Measurements from ENCODE around the gene NFIC. TPM values are rescaled to one million over a fixed set of nuclear protein-coding genes. Genes with fewer than 3 reads are reported as not detected.
A peak's percentile ranks its signal among the peaks of the same experiment; 100 is the strongest.

The NFIC gene
- polyA plus RNA-seq, 1 of the 3 experiments (the other 2 are of a cell fraction): 7.2 TPM

DNA sequence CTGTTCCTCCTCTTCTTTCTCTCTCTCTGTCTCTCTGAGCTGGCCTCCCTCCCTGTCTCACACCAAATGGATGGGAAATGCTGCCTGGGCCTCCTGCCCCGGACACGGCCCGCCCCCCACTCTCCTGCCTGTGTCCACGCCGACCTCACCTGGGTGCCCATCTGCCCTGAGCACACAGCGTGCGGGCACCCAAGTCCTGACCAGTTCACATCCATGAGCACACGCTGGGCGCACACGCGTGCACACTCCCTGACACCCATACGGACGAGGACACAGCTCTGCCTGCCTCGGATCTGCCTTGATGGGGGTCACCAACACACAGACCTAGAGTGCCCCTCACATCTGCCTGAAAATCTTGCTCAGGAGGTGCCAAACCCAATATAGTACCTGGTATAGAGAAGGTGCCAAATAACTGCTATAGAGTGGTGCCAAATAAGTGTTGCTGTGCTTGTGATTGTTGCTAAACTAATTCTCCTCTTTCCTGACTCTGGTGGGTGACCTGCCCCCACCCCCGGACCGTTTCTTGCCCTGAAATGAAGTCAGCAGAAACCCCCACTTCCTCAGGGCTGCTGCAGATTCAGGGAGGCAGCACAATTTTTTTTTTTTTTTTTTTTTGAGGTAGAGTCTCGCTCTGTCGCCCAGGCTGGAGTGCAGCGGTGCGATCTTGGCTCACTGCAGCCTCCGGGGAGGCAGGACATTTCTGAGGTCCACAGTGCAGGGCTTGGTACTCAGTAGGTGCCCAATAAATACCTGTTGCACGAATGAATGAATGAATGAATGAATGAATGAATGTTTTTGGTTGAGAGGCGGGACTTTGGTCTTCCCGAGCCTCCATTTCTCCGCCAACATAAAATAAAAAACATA is 4.6 kb downstream of the NFIC start:
- WGBS (ENCODE audit: low lambda C conversion rate): 92% methylated on average over 24 of the region's 25 CpGs
- Histone ChIP-seq H3K9me3 (no peaks in the 10 kb centered on the region), H2AFZ (ENCODE audit: low read depth) (no peak overlapping the region), H3K36me3 (replicated peaks in 1 of 2; ENCODE audit: control insufficient read depth in 1 of 2, insufficient read depth in 2 of 2, low read length in 1 of 2) (no peaks in the 10 kb centered on the region), H3F3A (replicated peaks; ENCODE audit: insufficient read depth) (peaks cover 8% of the 10 kb centered on the region), H3K4me1 (ENCODE audit: control insufficient read depth in 1 of 2, insufficient read depth in 2 of 2, low read depth in 1 of 2, low read length in 1 of 2) (peaks cover 16 to 40% of the 10 kb centered on the region in 2 experiments; a peak in 3 of 4 replicates), H3K27ac (ENCODE audit: low read depth in 2 of 2, low read length in 1 of 2) (peak overlapping the region in 1 of 2 experiments; percentile 0; a peak in 1 of 4 replicates), H3K27me3 (ENCODE audit: insufficient read depth) (no peaks in the 10 kb centered on the region), H3K9ac (no peak overlapping the region), H3K9me2 (no peaks in the 10 kb centered on the region), H4K20me1 (ENCODE audit: insufficient read depth) (peaks cover 84% of the 10 kb centered on the region), H3K4me2 (no peak overlapping the region), H3K79me2 (ENCODE audit: insufficient read depth) (peaks cover 94% of the 10 kb centered on the region), H3K4me3 (ENCODE audit: low read depth in 2 of 2, low read length in 1 of 2) (no peak overlapping the region)
- ChIA-PET CTCF (interaction anchor here (1.0 kb wide), 1 partner anchor 9 kb away, joined by 3 read pairs; no protein-coding TSS in a partner anchor), POLR2A (interaction anchor here (1.5 kb wide), 1 partner anchor 12 kb away, joined by 4 read pairs; no protein-coding TSS in a partner anchor)
- TF ChIP-seq SIN3A (IDR thresholded peaks at IDR 0.05; ENCODE audit: borderline replicate concordance, low read depth, low read length) (no peak), MXI1 (IDR thresholded peaks at IDR 0.05; ENCODE audit: low read depth, low read length) (no peak), EZH2phosphoT487 (IDR thresholded peaks at IDR 0.05; ENCODE audit: borderline replicate concordance, low read depth) (no peak)
- TF ChIP-seq, protein P1, sequence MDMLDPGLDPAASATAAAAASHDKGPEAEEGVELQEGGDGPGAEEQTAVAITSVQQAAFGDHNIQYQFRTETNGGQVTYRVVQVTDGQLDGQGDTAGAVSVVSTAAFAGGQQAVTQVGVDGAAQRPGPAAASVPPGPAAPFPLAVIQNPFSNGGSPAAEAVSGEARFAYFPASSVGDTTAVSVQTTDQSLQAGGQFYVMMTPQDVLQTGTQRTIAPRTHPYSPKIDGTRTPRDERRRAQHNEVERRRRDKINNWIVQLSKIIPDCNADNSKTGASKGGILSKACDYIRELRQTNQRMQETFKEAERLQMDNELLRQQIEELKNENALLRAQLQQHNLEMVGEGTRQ (IDR thresholded peaks at IDR 0.05; ENCODE audit: borderline replicate concordance, low read depth, low read length): no peak
- DNase-seq: no peak

DNA sequence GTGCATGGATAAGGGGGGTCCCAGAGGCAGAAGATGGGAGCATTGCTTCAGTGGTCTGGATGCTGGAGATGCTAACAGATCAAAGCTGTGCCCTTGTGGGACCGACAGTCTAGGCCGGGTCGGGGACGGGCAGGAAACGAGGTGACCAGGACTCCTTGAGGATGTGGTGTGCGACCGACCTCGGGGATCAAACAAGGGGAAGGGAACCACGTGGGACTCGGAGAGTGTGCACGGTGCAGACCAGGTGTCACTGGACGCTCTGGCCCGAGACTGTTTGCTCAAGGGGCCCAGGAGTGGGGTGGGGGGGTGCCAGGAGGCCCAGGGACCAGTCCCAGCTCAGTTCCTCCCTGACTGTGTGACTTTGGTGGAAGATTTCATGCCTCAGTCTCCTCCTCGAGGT is 6.0 kb downstream of the NFIC start:
- peaks cover 15% of the 10 kb centered on the region for H3F3A ChIP-seq (replicated peaks; ENCODE audit: insufficient read depth)
- H4K20me1 ChIP-seq (ENCODE audit: insufficient read depth): peaks cover 92% of the 10 kb centered on the region
- TF ChIP-seq FOXM1 (IDR thresholded peaks at IDR 0.05; ENCODE audit: low read depth) (no peak), YY1 (IDR thresholded peaks at IDR 0.05; ENCODE audit: low read depth) (no peak), MXI1 (IDR thresholded peaks at IDR 0.05; ENCODE audit: low read depth, low read length) (no peak), ELF1 (IDR thresholded peaks at IDR 0.05) (no peak), NFIC (IDR thresholded peaks at IDR 0.05; ENCODE audit: borderline replicate concordance) (no peak), EP300 (IDR thresholded peaks at IDR 0.05; ENCODE audit: borderline replicate concordance in 1 of 2, low read depth in 1 of 2, low read length in 1 of 2) (no peak), FOSL2 (IDR thresholded peaks at IDR 0.05; ENCODE audit: borderline replicate concordance, low read depth) (no peak), POLR2AphosphoS5 (IDR thresholded peaks at IDR 0.05; ENCODE audit: low read depth, low read length) (no peak), SMC3 (IDR thresholded peaks at IDR 0.05; ENCODE audit: low read depth, low read length) (no peak)
- TF ChIP-seq, protein P2, sequence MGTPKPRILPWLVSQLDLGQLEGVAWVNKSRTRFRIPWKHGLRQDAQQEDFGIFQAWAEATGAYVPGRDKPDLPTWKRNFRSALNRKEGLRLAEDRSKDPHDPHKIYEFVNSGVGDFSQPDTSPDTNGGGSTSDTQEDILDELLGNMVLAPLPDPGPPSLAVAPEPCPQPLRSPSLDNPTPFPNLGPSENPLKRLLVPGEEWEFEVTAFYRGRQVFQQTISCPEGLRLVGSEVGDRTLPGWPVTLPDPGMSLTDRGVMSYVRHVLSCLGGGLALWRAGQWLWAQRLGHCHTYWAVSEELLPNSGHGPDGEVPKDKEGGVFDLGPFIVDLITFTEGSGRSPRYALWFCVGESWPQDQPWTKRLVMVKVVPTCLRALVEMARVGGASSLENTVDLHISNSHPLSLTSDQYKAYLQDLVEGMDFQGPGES (IDR thresholded peaks at IDR 0.05; ENCODE audit: low read depth, low read length): no peak
- no peak overlapping the region for H3K4me3 ChIP-seq (ENCODE audit: low read depth in 2 of 2, low read length in 1 of 2)
- peaks cover 16 to 41% of the 10 kb centered on the region in 2 experiments; a peak in 3 of 4 replicates for H3K4me1 ChIP-seq (ENCODE audit: control insufficient read depth in 1 of 2, insufficient read depth in 2 of 2, low read depth in 1 of 2, low read length in 1 of 2)
- H3K27ac ChIP-seq (ENCODE audit: low read depth in 2 of 2, low read length in 1 of 2): peak overlapping the region in 1 of 2 experiments; percentile 4; a peak in 1 of 4 replicates
- no peaks in the 10 kb centered on the region for H3K9me2 ChIP-seq
- no peaks in the 10 kb centered on the region for H3K27me3 ChIP-seq (ENCODE audit: insufficient read depth)
- no peak for DNase-seq
- peaks cover 100% of the 10 kb centered on the region for H3K79me2 ChIP-seq (ENCODE audit: insufficient read depth)
- no peak overlapping the region for H2AFZ ChIP-seq (ENCODE audit: low read depth)
- no peaks in the 10 kb centered on the region for H3K36me3 ChIP-seq (replicated peaks in 1 of 2; ENCODE audit: control insufficient read depth in 1 of 2, insufficient read depth in 2 of 2, low read length in 1 of 2)
- ChIA-PET CTCF (no interaction called here), POLR2A (interaction anchor here (0.6 kb wide), 1 partner anchor 130 kb away, joined by 3 read pairs; no protein-coding TSS in a partner anchor)
- no peaks in the 10 kb centered on the region for H3K9me3 ChIP-seq
- 91% methylated on average over 12 of the region's 14 CpGs for WGBS (ENCODE audit: low lambda C conversion rate)
- H3K4me2 ChIP-seq: no peak overlapping the region
- H3K9ac ChIP-seq: no peak overlapping the region

All from SK-N-SH (cell line).